HEK293 (cell line): Measurements from ENCODE around the gene DDIT4.
A peak's percentile ranks its signal among the peaks of the same experiment; 100 is the strongest.

Source experiments
- CTCF ChIA-PET: fragments of 350-600 bp; formaldehyde crosslinking; extraction: SDS; loops from one replicate; lab custom pipeline; 2021; ENCODE audit warnings: antibody characterized with exemption; lab: Yijun Ruan, JAX
- POLR2A ChIA-PET: fragments of 300-600 bp; formaldehyde crosslinking; extraction: SDS; loops from one replicate; lab custom pipeline; 2020; ENCODE audit warnings: antibody characterized with exemption, inconsistent platforms; lab: Yijun Ruan, JAX
- H3K27ac ChIP-seq: fragments of 200-500 bp; sonication (Bioruptor generic); 2 replicates; pipeline ENCODE4 v1.5.1; 2014; ENCODE audit warnings: low read depth, low read length, control low read depth, inconsistent platforms; ENCODE audit errors: extremely low read depth
- H3K36me3 ChIP-seq, 2 experiments: fragments of 200-500 bp in 1 of 2; sonication (Bioruptor generic) in 1 of 2; 1 replicate in 1 of 2; 2 replicates in 1 of 2; pipeline ENCODE4 v1.5.1; 2014 to 2017; ENCODE audit warnings: inconsistent platforms in 2 of 2, low read length in 2 of 2; ENCODE audit not compliant: control insufficient read depth in 2 of 2, insufficient read depth in 1 of 2
- H3K4me1 ChIP-seq: fragments of 200-500 bp; sonication (Bioruptor generic); 2 replicates; pipeline ENCODE4 v1.5.1; 2014; ENCODE audit warnings: mild to moderate bottlenecking, low read length, inconsistent platforms; ENCODE audit not compliant: control insufficient read depth, insufficient read depth
- H3K4me3 ChIP-seq: 2 replicates; pipeline ENCODE4 v1.5.1; 2011; ENCODE audit warnings: low read depth, mild to moderate bottlenecking, control low read depth, low read length, moderate library complexity
- H3K9me3 ChIP-seq: fragments of 200-500 bp; sonication (Bioruptor generic); 2 replicates; pipeline ENCODE4 v1.5.1; 2014; ENCODE audit warnings: low read depth, low read length, inconsistent platforms; ENCODE audit not compliant: control insufficient read depth, insufficient read depth
- EGR2 ChIP-seq: fragments of 450-650 bp; formaldehyde crosslinking; IDR thresholded peaks from 2 replicates; pipeline ENCODE4 v1.5.1; 2016; ENCODE audit warnings: low read depth, missing biosample characterization, missing genetic modification characterization
- SETDB1 ChIP-seq: IDR thresholded peaks from one replicate; pipeline ENCODE4 v1.6.1; 2017; ENCODE audit warnings: mild to moderate bottlenecking, low read length, moderate library complexity, mixed read lengths; ENCODE audit not compliant: insufficient read length
- SP2 ChIP-seq: fragments of 450-650 bp; formaldehyde crosslinking; IDR thresholded peaks from 2 replicates; pipeline ENCODE4 v1.5.1; 2016; ENCODE audit warnings: missing biosample characterization, missing genetic modification characterization
- SP7 ChIP-seq: fragments of 450-650 bp; formaldehyde crosslinking; IDR thresholded peaks from 2 replicates; pipeline ENCODE4 v1.5.1; 2016; ENCODE audit warnings: missing biosample characterization, missing genetic modification characterization
- TRIM28 ChIP-seq: IDR thresholded peaks from 2 replicates; pipeline ENCODE4 v1.6.1; 2011; ENCODE audit warnings: low read length, control low read depth, borderline replicate concordance
- ZFP69B ChIP-seq: fragments of 450-650 bp; formaldehyde crosslinking; IDR thresholded peaks from 2 replicates; pipeline ENCODE4 v1.5.1; 2016; ENCODE audit warnings: missing biosample characterization, missing genetic modification characterization
- ZNF23 ChIP-seq: fragments of 450-650 bp; formaldehyde crosslinking; IDR thresholded peaks from 2 replicates; pipeline ENCODE4 v1.5.1; 2016; ENCODE audit warnings: missing biosample characterization, missing genetic modification characterization, borderline replicate concordance
- ZNF394 ChIP-seq: fragments of 450-650 bp; formaldehyde crosslinking; IDR thresholded peaks from 2 replicates; pipeline ENCODE4 v1.5.1; 2016; ENCODE audit warnings: missing biosample characterization, missing genetic modification characterization, mild to moderate bottlenecking, moderate library complexity, borderline replicate concordance
- ZNF433 ChIP-seq: fragments of 450-650 bp; formaldehyde crosslinking; IDR thresholded peaks from 2 replicates; pipeline ENCODE4 v1.5.1; 2016; ENCODE audit warnings: missing biosample characterization, missing genetic modification characterization, low read depth
- ZNF600 ChIP-seq: fragments of 450-650 bp; formaldehyde crosslinking; IDR thresholded peaks from 2 replicates; pipeline ENCODE4 v1.5.1; 2016; ENCODE audit warnings: missing biosample characterization, missing genetic modification characterization
- ZNF623 ChIP-seq: fragments of 450-650 bp; formaldehyde crosslinking; IDR thresholded peaks from 2 replicates; pipeline ENCODE4 v1.5.1; 2016; ENCODE audit warnings: missing biosample characterization, missing genetic modification characterization
- ZNF843 ChIP-seq: fragments of 450-650 bp; formaldehyde crosslinking; IDR thresholded peaks from 2 replicates; pipeline ENCODE4 v1.5.1; 2016; ENCODE audit warnings: missing biosample characterization, missing genetic modification characterization
- TF ChIP-seq, protein P1 (sequence below): fragments of 450-650 bp; formaldehyde crosslinking; IDR thresholded peaks from 2 replicates; pipeline ENCODE4; 2016; ENCODE audit warnings: missing biosample characterization, missing genetic modification characterization
- TF ChIP-seq, protein P2 (sequence below): fragments of 450-650 bp; formaldehyde crosslinking; IDR thresholded peaks from 2 replicates; pipeline ENCODE4 v1.5.1; 2017; ENCODE audit warnings: missing biosample characterization, missing genetic modification characterization
- TF ChIP-seq, protein P3 (sequence below): fragments of 450-650 bp; formaldehyde crosslinking; IDR thresholded peaks from 2 replicates; pipeline ENCODE4 v1.5.1; 2016; ENCODE audit warnings: missing biosample characterization, missing genetic modification characterization
- TF ChIP-seq, protein P4 (sequence below): fragments of 450-650 bp; formaldehyde crosslinking; IDR thresholded peaks from 2 replicates; pipeline ENCODE4 v1.5.1; 2016; ENCODE audit warnings: missing biosample characterization, missing genetic modification characterization
- TF ChIP-seq, protein P5 (sequence below): fragments of 450-650 bp; formaldehyde crosslinking; IDR thresholded peaks from 2 replicates; pipeline ENCODE4 v1.5.1; 2017; ENCODE audit warnings: missing biosample characterization, missing genetic modification characterization
- TF ChIP-seq, protein P6 (sequence below): fragments of 450-650 bp; formaldehyde crosslinking; IDR thresholded peaks from 2 replicates; pipeline ENCODE4 v1.5.1; 2016; ENCODE audit warnings: missing biosample characterization, missing genetic modification characterization

The DDIT4 gene

DNA sequence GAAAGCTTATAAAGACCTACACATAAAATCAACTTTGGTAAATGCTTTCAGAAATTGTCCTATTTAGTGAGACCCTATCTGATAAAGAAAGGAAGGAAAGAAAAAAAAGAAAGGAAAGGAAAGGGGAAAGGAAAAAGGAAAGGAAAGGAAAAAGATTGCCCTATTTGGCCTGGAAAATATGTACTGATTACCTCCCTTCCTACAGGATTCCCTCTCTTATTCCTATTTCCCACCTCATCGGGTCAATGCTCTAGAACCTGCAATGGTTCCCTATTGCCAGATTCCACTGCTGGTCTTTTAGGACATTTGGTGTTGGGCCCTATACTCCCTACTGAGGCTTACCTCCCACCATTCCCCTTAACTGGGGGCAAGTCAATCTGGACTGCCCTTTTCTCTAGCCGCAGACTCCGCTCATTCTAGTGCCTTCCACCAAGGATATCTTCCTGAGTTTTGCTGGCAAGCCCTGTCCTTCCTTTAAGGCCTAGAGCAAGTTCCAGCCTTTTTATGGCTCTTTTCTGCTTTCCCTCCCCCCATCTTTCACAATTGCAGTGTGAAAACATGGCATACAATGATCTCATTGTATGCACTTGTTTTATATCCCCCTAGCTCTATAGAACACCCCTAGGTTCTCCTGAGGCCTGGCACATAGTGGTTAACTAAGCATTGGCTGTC, 4.4 kb downstream of the DDIT4 start (continued):
- TF ChIP-seq, protein P1, sequence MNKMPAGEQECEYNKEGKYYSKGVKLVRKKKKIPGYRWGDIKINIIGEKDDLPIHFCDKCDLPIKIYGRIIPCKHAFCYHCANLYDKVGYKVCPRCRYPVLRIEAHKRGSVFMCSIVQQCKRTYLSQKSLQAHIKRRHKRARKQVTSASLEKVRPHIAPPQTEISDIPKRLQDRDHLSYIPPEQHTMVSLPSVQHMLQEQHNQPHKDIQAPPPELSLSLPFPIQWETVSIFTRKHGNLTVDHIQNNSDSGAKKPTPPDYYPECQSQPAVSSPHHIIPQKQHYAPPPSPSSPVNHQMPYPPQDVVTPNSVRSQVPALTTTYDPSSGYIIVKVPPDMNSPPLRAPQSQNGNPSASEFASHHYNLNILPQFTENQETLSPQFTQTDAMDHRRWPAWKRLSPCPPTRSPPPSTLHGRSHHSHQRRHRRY (tag by site-specific recombination), result no peak
- TF ChIP-seq, protein P2, sequence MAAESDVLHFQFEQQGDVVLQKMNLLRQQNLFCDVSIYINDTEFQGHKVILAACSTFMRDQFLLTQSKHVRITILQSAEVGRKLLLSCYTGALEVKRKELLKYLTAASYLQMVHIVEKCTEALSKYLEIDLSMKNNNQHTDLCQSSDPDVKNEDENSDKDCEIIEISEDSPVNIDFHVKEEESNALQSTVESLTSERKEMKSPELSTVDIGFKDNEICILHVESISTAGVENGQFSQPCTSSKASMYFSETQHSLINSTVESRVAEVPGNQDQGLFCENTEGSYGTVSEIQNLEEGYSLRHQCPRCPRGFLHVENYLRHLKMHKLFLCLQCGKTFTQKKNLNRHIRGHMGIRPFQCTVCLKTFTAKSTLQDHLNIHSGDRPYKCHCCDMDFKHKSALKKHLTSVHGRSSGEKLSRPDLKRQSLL (tag by site-specific recombination), result no peak
- TF ChIP-seq TRIM28, result no peak

DNA sequence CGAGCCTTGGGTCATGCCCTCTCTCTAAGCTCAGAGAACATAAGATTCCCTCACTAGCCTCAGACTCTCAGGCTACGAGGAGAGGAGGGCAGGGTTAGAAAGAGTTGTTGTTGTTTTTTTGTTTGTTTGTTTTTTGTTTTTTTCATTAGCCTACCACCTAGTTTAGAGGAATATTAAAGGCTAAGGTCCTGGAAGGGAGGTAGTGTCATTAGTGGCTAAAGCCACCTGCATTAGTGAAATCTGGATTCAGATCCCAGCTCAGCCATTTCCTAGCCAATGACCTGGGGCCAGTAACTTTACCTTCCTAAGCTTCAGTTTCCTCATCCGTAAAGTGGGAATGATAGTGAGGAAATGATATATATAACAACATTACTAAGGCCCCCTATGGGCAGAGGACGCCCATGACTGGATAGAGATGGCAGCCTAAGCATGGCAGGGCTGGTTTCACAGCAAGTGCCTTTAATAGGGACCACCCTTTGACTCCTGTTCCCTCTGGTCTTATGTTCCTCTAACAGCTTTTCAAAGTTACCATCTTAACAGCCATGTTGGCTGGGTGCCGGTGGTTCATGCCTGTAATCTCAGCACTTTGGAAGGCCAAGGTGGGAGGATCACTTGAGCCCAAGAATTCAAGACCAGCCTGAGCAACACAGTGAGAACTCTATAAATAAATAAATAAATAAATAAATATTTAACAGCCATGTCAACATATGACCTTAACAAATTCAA, 5.1 kb downstream of the DDIT4 start:
- no peak overlapping the region for H3K4me3 ChIP-seq
- POLR2A ChIA-PET, result interaction anchor here (0.6 to 2.2 kb wide), 5 partner anchors 13 to 53 kb away, joined by 3 to 9 read pairs (median 4); no protein-coding TSS in a partner anchor
- CTCF ChIA-PET, result interaction anchor here (0.6 to 0.7 kb wide), 2 partner anchors 27 to 49 kb away, joined by 3 to 4 read pairs; no protein-coding TSS in a partner anchor
- H3K36me3 ChIP-seq, result peaks cover 0 to 16% of the 10 kb centered on the region in 2 experiments; a peak in 1 of 3 replicates
- no peaks in the 10 kb centered on the region for H3K9me3 ChIP-seq
- H3K27ac ChIP-seq, result no peak overlapping the region; the same call in 1 of the 2 replicates
- H3K4me1 ChIP-seq, result no peaks in the 10 kb centered on the region; the same call in 1 of the 2 replicates
- TF ChIP-seq, protein P3, sequence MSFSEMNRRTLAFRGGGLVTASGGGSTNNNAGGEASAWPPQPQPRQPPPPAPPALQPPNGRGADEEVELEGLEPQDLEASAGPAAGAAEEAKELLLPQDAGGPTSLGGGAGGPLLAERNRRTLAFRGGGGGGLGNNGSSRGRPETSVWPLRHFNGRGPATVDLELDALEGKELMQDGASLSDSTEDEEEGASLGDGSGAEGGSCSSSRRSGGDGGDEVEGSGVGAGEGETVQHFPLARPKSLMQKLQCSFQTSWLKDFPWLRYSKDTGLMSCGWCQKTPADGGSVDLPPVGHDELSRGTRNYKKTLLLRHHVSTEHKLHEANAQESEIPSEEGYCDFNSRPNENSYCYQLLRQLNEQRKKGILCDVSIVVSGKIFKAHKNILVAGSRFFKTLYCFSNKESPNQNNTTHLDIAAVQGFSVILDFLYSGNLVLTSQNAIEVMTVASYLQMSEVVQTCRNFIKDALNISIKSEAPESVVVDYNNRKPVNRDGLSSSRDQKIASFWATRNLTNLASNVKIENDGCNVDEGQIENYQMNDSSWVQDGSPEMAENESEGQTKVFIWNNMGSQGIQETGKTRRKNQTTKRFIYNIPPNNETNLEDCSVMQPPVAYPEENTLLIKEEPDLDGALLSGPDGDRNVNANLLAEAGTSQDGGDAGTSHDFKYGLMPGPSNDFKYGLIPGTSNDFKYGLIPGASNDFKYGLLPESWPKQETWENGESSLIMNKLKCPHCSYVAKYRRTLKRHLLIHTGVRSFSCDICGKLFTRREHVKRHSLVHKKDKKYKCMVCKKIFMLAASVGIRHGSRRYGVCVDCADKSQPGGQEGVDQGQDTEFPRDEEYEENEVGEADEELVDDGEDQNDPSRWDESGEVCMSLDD, result no peak
- no peak for TF ChIP-seq SP7
- TF ChIP-seq, protein P1 (tag by site-specific recombination), result no peak
- TF ChIP-seq, protein P4, sequence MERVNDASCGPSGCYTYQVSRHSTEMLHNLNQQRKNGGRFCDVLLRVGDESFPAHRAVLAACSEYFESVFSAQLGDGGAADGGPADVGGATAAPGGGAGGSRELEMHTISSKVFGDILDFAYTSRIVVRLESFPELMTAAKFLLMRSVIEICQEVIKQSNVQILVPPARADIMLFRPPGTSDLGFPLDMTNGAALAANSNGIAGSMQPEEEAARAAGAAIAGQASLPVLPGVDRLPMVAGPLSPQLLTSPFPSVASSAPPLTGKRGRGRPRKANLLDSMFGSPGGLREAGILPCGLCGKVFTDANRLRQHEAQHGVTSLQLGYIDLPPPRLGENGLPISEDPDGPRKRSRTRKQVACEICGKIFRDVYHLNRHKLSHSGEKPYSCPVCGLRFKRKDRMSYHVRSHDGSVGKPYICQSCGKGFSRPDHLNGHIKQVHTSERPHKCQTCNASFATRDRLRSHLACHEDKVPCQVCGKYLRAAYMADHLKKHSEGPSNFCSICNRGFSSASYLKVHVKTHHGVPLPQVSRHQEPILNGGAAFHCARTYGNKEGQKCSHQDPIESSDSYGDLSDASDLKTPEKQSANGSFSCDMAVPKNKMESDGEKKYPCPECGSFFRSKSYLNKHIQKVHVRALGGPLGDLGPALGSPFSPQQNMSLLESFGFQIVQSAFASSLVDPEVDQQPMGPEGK (tag by site-specific recombination), result no peak
- no peak for TF ChIP-seq SP2 (tag by site-specific recombination)
- no peak for TF ChIP-seq SETDB1
- TF ChIP-seq ZNF23, result no peak
- TF ChIP-seq ZNF394 (tag by site-specific recombination), result peak; percentile 41; the same call in 1 of the 2 replicates
- TF ChIP-seq, protein P5, sequence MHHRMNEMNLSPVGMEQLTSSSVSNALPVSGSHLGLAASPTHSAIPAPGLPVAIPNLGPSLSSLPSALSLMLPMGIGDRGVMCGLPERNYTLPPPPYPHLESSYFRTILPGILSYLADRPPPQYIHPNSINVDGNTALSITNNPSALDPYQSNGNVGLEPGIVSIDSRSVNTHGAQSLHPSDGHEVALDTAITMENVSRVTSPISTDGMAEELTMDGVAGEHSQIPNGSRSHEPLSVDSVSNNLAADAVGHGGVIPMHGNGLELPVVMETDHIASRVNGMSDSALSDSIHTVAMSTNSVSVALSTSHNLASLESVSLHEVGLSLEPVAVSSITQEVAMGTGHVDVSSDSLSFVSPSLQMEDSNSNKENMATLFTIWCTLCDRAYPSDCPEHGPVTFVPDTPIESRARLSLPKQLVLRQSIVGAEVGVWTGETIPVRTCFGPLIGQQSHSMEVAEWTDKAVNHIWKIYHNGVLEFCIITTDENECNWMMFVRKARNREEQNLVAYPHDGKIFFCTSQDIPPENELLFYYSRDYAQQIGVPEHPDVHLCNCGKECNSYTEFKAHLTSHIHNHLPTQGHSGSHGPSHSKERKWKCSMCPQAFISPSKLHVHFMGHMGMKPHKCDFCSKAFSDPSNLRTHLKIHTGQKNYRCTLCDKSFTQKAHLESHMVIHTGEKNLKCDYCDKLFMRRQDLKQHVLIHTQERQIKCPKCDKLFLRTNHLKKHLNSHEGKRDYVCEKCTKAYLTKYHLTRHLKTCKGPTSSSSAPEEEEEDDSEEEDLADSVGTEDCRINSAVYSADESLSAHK (tag by site-specific recombination), result no peak
- no peak for TF ChIP-seq ZFP69B
- TF ChIP-seq, protein P6, sequence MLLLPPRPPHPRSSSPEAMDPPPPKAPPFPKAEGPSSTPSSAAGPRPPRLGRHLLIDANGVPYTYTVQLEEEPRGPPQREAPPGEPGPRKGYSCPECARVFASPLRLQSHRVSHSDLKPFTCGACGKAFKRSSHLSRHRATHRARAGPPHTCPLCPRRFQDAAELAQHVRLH (tag by site-specific recombination), result peak; percentile 27; the same call in 1 of the 2 replicates
- peak; percentile 75 for TF ChIP-seq ZNF623 (tag by site-specific recombination)
- TF ChIP-seq ZNF433 (tag by site-specific recombination), result 0 out of 2 replicates have a peak, but pooled peaks have one; percentile 8
- no peak for TF ChIP-seq ZNF600 (tag by site-specific recombination)
- no peak for TF ChIP-seq EGR2 (tag by site-specific recombination)
- TF ChIP-seq ZNF843 (tag by site-specific recombination), result no peak
